OCI-LY1 (cell line): ENCODE results near the gene AK5.

ENCODE experiments used
- CTCF ChIP-seq: fragments of 200-600 bp; sonication (generic), shearing (Covaris generic); IDR thresholded peaks from 2 replicates; pipeline ENCODE4 v1.5.1; 2017; ENCODE audit warnings: mild to moderate bottlenecking, antibody characterized with exemption, low read length, moderate library complexity, mixed read lengths
- EZH2 ChIP-seq: fragments of 200-600 bp; sonication (generic), shearing (Covaris generic); IDR thresholded peaks from 2 replicates; pipeline ENCODE4 v1.8.0; 2017; ENCODE audit warnings: borderline replicate concordance, mixed run types, mild to moderate bottlenecking, antibody characterized with exemption, low read length, moderate library complexity, mixed read lengths

GRCh38 chr1:77475641-77476040 lies 193.8 kb downstream of the AK5 start:
- TF ChIP-seq CTCF (no peak), EZH2 (no peak)
